GM18507 (cell line): ENCODE data around the gene CBLC.

Source experiments
- DNase-seq: peaks from one replicate; pipeline ENCODE4 v3.0.0; 2011; ENCODE audit warnings: low read depth; ENCODE audit not compliant: insufficient read length; ENCODE audit errors: extremely low spot score
- FAIRE-seq: peaks from 2 replicates; lab custom pipeline; 2011; peaks lifted over from hg19 to GRCh38; lab: Jason Lieb, UNC

CBLC gene

DNA sequence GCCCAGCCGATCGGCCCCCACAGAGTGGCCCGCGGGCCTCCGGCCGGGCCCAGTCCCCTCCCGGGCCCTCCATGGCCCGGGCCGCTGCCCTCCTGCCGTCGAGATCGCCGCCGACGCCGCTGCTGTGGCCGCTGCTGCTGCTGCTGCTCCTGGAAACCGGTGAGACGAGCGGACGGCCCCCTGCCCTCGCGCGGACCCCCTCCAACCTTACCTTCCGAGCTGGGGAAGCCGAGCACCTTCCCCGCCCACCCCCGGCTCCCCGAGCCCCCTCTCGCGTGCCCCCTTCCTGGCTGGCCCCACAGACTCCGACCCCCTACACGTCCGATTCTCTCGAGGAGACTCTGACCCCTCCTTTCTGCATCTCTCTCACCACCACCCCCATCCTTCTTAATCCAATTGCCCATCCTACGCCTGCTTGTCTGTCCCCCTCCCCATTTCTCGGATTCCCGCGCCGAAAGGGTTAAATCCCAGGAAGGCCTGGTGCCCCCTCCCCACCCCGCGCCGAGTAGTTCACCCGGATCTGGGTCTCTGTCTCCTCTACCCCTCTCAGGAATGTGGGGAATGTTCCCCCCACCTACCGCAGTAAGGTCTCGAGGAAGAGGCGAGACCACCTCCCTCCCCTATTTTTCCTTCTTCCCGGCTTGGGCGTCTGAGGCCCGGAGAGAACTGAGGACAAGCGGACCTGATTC, 68.9 kb downstream of the CBLC start:
- no peak for FAIRE-seq
- no peak for DNase-seq

DNA sequence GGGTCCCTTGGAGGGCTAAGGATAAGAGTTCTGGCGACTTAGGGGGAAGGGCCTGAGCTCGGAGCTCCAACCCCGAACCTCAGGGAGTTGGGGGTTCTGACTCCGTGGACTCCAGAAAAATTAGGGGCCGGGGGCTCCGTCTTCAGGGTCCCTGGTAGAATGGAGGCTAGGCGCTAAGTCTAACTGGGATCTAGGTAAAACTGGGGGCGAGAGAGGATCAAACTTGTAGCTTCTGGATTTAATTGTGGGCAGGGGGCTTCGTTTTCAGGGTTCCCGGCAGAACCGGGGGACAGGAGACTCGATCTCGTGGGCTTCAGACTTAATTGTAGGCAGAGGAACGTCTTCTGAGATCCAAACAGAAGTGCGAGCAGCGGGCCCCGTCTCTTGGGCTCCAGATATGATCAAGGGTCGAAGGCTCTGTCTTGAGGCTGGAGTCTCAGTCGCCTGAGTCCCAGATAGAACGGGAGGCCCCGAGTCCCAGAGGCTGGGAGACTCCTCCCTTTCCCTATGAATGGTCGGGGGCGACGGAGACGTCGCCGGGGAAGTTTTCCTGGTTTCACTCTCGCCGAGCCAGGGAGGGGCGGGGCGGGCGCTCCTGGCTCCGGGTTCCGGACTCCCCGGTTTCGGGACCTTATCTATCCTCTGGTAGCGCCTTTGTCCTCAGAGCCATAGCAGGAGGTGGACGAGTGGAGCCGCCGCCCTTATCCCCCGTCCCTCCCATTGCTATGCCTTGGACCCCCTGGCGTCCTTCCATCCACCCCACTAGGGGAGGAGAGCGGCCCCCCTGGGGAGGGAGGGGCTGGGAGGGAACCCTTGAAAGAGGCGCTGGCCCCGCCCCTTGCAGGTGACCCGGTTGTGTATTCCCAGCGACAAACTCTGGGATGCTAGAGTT, 69.7 kb downstream of the CBLC start:
- DNase-seq (no peak), FAIRE-seq (no peak)

DNA sequence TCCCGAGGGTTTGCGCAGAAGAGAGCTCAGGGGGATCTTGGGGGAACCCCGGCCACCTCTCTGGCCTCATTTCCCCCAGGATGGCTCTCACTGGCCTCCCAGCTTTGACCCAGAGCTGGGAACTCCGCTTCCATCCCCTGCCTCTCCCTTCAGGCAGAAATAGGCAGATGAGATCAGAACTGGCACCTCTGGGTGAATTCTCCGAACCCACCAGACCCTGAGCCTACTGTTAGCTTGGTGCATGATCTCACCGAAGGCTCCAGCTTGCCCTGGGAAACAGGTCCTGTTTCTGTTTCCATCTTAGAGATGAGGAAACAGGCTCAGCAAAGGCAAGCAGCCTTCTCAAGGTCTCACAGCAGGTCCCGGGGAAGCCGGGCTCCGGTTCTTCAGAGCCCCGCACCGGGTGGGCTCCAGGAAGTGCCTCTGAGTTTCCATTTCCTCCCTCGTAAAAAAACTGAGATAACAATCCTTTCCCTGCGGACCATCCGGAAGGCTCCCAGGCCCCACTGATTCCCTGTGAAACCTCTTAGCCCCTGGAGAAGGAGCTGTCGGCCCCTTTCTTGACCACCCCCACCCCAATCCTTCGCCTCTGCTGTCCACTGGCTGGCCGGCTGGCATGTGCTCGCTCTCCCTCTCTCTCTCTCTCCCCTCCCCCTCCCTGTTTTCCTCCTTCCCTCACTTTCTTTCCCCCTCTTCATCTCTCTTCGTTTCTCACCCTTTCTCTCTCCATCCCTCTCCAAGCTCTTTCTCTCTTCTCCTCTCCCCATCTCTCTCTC, 70.5 kb downstream of the CBLC start:
- no peak for FAIRE-seq
- no peak for DNase-seq

GRCh38 chr19:44848812-44849447, 71.2 kb downstream of the CBLC start:
- FAIRE-seq = no peak
- no peak for DNase-seq
